ENCODE results near the gene COL12A1. TPM values are rescaled to one million over a fixed set of nuclear protein-coding genes. Genes with fewer than 3 reads are reported as not detected.
A peak's percentile ranks its signal among the peaks of the same experiment; 100 is the strongest.

COL12A1 gene
- total and polyA plus RNA-seq, 2 donors (not counting 1 experiment from before 2014, with no cell fraction given) = not detected

DNA sequence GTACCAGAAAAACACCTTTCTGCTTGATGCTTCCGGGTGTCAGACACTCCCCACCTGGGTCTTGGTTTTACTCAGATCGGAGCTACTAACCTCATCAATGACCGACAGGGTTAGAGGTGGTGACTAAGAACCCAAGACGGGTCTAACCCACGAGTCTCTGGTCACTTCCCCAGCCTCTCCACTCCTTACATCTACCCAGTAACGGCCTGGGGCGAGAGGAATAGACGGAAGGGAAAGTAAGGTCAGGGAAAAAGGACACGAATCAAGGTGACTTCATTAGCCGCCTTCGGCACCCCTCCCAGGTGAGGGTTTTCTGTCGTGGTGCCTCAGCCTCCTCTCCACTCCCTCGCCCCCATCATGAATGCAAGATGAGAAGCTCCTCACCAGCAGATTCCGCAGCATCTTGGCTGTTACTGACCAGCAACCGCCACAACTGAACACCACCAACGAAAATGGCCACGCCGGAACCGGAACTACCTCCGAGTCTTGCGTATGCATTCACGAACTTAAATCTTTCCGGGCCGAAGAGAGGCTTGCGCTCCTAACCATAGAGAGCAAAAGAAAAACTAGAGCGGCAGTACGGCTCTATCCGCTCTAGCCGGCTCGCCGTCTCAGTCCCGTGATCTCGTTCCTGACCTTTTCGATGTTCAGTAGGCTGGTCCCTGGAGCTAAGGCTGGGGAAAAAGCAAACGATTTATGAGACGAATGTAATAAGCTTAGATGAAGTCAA is 37.6 kb upstream of the COL12A1 start, which contains the start of gene COX7A2:
Gene COX7A2, minus strand, starts transcription at position 469 of the 730 bp plus-strand sequence. Its CDS starts 67 bp downstream, at position 402.
- H3K4me3 Mint-ChIP-seq = peak within 1 kb of the TSS; percentile 99
- Histone ChIP-seq H2AFZ (ENCODE audit: insufficient read depth, low read depth, low read length, poor library complexity, severe bottlenecking) (peak within 1 kb of the TSS; percentile 98), H3K4me1 (ENCODE audit: control insufficient read depth in 2 of 2, insufficient read depth in 2 of 2, low read length in 2 of 2) (peaks cover 5 to 10% of the 10 kb centered on the region in 2 donors), H3K4me2 (replicated peaks; ENCODE audit: low read depth, low read length, poor library complexity, severe bottlenecking) (peak within 1 kb of the TSS; percentile 81), H3K27me3 (replicated peaks in 1 of 4; ENCODE audit: control extremely low read depth in 1 of 4, control insufficient read depth in 3 of 4, insufficient read depth in 4 of 4, low read length in 3 of 4) (peaks cover 0 to 14% (median 4%) of the 10 kb centered on the region in 4 experiments), H3K4me3 (ENCODE audit: control extremely low read depth in 1 of 5, extremely low read depth in 1 of 5, insufficient read depth in 1 of 5, low read depth in 2 of 5, low read length in 4 of 5) (peak within 1 kb of the TSS; percentile 85 to 98 (median 90)), H3K27ac (ENCODE audit: low read length in 2 of 2) (peak within 1 kb of the TSS; percentile 92 to 97), H3K79me2 (ENCODE audit: control insufficient read depth, insufficient read depth, low read length) (peaks cover 45% of the 10 kb centered on the region), H3K9me3 (ENCODE audit: control extremely low read depth in 1 of 3, control insufficient read depth in 2 of 3, insufficient read depth in 1 of 3, low read length in 2 of 3) (no peaks in the 10 kb centered on the region), H3K36me3 (replicated peaks in 1 of 2; ENCODE audit: control extremely low read depth in 1 of 2, control insufficient read depth in 1 of 2, extremely low read depth in 1 of 2, insufficient read depth in 2 of 2, low read length in 1 of 2) (peaks cover 0 to 10% of the 10 kb centered on the region in 2 experiments), H4K20me1 (ENCODE audit: control insufficient read depth, insufficient read depth, low read length, poor library complexity, severe bottlenecking) (peaks cover 7% of the 10 kb centered on the region), H3K9ac (ENCODE audit: low read length) (peak within 1 kb of the TSS; percentile 96)
- H3K9me3 Mint-ChIP-seq (ENCODE audit: insufficient read depth) = no peaks in the 10 kb centered on the region
- ChIA-PET CTCF (interaction anchor here (0.9 to 1.9 kb wide), 6 partner anchors 15 to 41 kb away, joined by 3 to 9 read pairs (median 5); partner anchors contain the start of gene TMEM30A), POLR2A (interaction anchor here (0.5 to 1.6 kb wide), 5 partner anchors 41 to 1663 kb away, joined by 3 to 11 read pairs (median 5); partner anchors contain the start of genes SENP6 and TMEM30A)
- under 1% methylated on average over 28 of the region's 36 CpGs for WGBS (ENCODE audit: insufficient coverage)
- DNase-seq = peak; percentile 92
- no peak for TF ChIP-seq EZH2 (IDR thresholded peaks at IDR 0.05; ENCODE audit: borderline replicate concordance, insufficient read depth, low read depth, low read length, poor library complexity, severe bottlenecking)
- peaks cover 24% of the 10 kb centered on the region for H3K4me1 Mint-ChIP-seq
- intact Hi-C loops (cut with micrococcal nuclease) = loop anchor here (1.0 to 5.0 kb wide), 5 partner anchors 41 to 1722 kb away; partner anchors contain the start of genes EEF1A1, MYO6, SENP6 and TMEM30A
- peaks cover 16% of the 10 kb centered on the region for H3K27me3 Mint-ChIP-seq
- ATAC-seq (ENCODE audit: low read depth) = peak; percentile 98
- peak within 1 kb of the TSS; percentile 98 for H3K27ac Mint-ChIP-seq

GRCh38 chr6:75236630-75237029 is 30.8 kb upstream of the COL12A1 start:
- Histone ChIP-seq H3K4me1 (ENCODE audit: control insufficient read depth in 2 of 2, insufficient read depth in 2 of 2, low read length in 2 of 2) (no peaks in the 10 kb centered on the region), H3K9ac (ENCODE audit: low read length) (no peak overlapping the region), H3K4me3 (ENCODE audit: control extremely low read depth in 1 of 5, extremely low read depth in 1 of 5, insufficient read depth in 1 of 5, low read depth in 2 of 5, low read length in 4 of 5) (no peak overlapping the region), H3K27ac (ENCODE audit: low read length in 2 of 2) (no peak overlapping the region), H3K36me3 (replicated peaks in 1 of 2; ENCODE audit: control extremely low read depth in 1 of 2, control insufficient read depth in 1 of 2, extremely low read depth in 1 of 2, insufficient read depth in 2 of 2, low read length in 1 of 2) (peaks cover 5 to 31% of the 10 kb centered on the region in 2 experiments), H3K79me2 (ENCODE audit: control insufficient read depth, insufficient read depth, low read length) (peaks cover 19% of the 10 kb centered on the region), H3K27me3 (replicated peaks in 1 of 4; ENCODE audit: control extremely low read depth in 1 of 4, control insufficient read depth in 3 of 4, insufficient read depth in 4 of 4, low read length in 3 of 4) (no peaks in the 10 kb centered on the region), H4K20me1 (ENCODE audit: control insufficient read depth, insufficient read depth, low read length, poor library complexity, severe bottlenecking) (peaks cover 7% of the 10 kb centered on the region), H3K4me2 (replicated peaks; ENCODE audit: low read depth, low read length, poor library complexity, severe bottlenecking) (no peak overlapping the region), H3K9me3 (ENCODE audit: control extremely low read depth in 1 of 3, control insufficient read depth in 2 of 3, insufficient read depth in 1 of 3, low read length in 2 of 3) (no peaks in the 10 kb centered on the region), H2AFZ (ENCODE audit: insufficient read depth, low read depth, low read length, poor library complexity, severe bottlenecking) (no peak overlapping the region)
- WGBS (ENCODE audit: insufficient coverage) = 100% methylated on average over 2 of the region's 4 CpGs
- Mint-ChIP-seq H3K4me1 (peaks cover 9% of the 10 kb centered on the region), H3K27ac (no peak overlapping the region), H3K9me3 (ENCODE audit: insufficient read depth) (no peaks in the 10 kb centered on the region), H3K4me3 (no peak overlapping the region), H3K27me3 (no peaks in the 10 kb centered on the region)
- CTCF ChIA-PET = interaction anchor here (2.9 kb wide), 1 partner anchor 26 kb away, joined by 8 read pairs; no protein-coding TSS in a partner anchor
- TF ChIP-seq, protein P1, sequence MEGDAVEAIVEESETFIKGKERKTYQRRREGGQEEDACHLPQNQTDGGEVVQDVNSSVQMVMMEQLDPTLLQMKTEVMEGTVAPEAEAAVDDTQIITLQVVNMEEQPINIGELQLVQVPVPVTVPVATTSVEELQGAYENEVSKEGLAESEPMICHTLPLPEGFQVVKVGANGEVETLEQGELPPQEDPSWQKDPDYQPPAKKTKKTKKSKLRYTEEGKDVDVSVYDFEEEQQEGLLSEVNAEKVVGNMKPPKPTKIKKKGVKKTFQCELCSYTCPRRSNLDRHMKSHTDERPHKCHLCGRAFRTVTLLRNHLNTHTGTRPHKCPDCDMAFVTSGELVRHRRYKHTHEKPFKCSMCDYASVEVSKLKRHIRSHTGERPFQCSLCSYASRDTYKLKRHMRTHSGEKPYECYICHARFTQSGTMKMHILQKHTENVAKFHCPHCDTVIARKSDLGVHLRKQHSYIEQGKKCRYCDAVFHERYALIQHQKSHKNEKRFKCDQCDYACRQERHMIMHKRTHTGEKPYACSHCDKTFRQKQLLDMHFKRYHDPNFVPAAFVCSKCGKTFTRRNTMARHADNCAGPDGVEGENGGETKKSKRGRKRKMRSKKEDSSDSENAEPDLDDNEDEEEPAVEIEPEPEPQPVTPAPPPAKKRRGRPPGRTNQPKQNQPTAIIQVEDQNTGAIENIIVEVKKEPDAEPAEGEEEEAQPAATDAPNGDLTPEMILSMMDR (IDR thresholded peaks at IDR 0.05) = no peak
- TF ChIP-seq EZH2 (IDR thresholded peaks at IDR 0.05; ENCODE audit: borderline replicate concordance, insufficient read depth, low read depth, low read length, poor library complexity, severe bottlenecking) = no peak
- POLR2A ChIA-PET = interaction anchor here (0.6 kb wide), 1 partner anchor 26 kb away, joined by 4 read pairs; no protein-coding TSS in a partner anchor
- DNase-seq = no peak
- intact Hi-C loops (cut with micrococcal nuclease) = no loop called here
- no peak for ATAC-seq (ENCODE audit: low read depth)

Data from B cell (primary cell).